Stimulated activated memory B cell treated with anti-CD40 and anti-IgM and Interleukin-4, amounts not matched to agents 10 μg/mL and 1 μg/mL and 100 μg/mL, for 72 hours (primary cell): Measurements from ENCODE around the gene FAM13B.
"Not testable (repeated sequence)": the region's sequence is repeated elsewhere in the genome, so short reads cannot be mapped to it uniquely, and the experiment has no call there.

ENCODE experiments used
- ATAC-seq: fragments of 150-1000 bp; cut with Tn5 transposase; 2 replicates; pipeline ENCODE4 v1.10.0; 2021
- H3K27ac Mint-ChIP-seq: one replicate; pipeline ENCODE4 v1.8.0; 2022; ENCODE audit warnings: mild to moderate bottlenecking, mixed read lengths
- H3K27me3 Mint-ChIP-seq: one replicate; pipeline ENCODE4 v1.8.0; 2022; ENCODE audit warnings: mixed read lengths
- H3K36me3 Mint-ChIP-seq: one replicate; pipeline ENCODE4 v1.8.0; 2022; ENCODE audit warnings: mixed read lengths
- H3K4me1 Mint-ChIP-seq: one replicate; pipeline ENCODE4 v1.8.0; 2022; ENCODE audit warnings: mixed read lengths
- H3K4me3 Mint-ChIP-seq: one replicate; pipeline ENCODE4 v1.8.0; 2022; ENCODE audit warnings: mild to moderate bottlenecking, moderate library complexity, mixed read lengths
- H3K9me3 Mint-ChIP-seq: one replicate; pipeline ENCODE4 v1.8.0; 2022; ENCODE audit warnings: mixed read lengths

Gene FAM13B

DNA sequence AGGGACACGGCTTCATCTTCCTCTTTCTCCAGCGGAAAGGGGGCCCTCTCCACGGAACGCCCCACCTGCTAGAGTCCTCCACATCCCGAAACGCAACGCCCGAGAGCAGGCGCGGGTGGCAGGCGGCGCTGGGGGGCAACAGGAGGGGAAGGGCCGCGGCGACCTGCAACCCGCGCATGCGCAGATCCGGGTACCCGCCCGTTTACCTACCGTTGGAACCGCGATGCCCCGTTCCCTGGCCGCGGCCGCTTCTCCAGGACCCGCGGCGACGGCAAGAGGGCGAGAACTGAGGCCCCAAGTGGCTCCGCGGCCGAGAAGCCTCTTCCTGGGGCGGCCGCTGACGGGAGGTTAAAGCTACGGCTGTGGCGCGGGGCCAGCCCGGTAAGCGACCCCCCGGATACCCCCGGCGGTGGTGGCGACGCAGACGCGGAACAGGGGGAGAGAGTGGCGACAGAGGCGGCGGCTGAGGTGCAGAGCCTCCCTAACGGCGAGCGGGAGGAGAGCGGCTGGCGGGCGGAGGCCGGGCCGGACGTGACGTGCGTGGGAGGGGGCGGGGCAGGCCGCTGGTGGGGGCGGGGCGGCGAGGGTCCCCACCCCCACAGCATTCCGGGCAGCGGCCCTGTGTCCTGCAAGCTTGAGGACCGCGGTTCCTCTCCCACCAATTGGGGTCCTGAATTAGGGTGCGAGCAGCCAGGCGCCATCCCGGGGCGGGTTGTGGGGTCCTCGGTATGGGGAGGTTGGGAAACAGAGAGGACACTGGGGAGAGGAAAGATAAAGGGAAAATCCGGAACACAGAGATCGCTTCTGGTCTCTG is at the start of gene FAM13B:
Gene FAM13B, minus strand, starts transcription at position 508 of the 814 bp plus-strand sequence. CDS start 13,968 bp downstream, outside the sequence.
- Mint-ChIP-seq H3K4me3 (peak within 1 kb of the TSS; percentile 96), H3K27me3 (no peaks in the 10 kb centered on the region), H3K36me3 (peaks cover 25% of the 10 kb centered on the region), H3K9me3 (no peaks in the 10 kb centered on the region), H3K27ac (peak within 1 kb of the TSS; percentile 95), H3K4me1 (peaks cover 64% of the 10 kb centered on the region)
- peak; percentile 89 for ATAC-seq

DNA sequence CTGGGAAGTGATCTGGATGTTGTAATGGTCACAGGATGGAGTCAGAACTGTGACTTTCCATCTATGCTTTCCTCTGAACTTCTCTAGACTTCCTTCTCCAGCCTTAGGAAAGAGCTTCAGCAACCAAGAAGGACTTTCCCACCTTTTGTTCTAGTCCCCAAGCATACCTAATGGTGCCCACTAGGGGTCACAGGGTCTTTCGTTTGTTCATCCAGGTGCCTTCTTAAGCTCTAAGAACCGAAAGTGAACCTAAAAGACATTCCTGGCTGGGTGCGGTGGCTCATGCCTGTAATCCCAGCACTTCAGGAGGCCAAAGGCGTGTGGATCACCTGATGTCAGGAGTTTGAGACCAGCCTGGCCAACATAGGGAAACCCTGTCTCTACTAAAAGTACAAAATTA is 49.2 kb upstream of the FAM13B start:
- H3K27ac Mint-ChIP-seq = peak overlapping the region; percentile 76
- peaks cover 16% of the 10 kb centered on the region for H3K4me1 Mint-ChIP-seq
- H3K27me3 Mint-ChIP-seq = no peaks in the 10 kb centered on the region
- H3K4me3 Mint-ChIP-seq = no peak overlapping the region
- H3K36me3 Mint-ChIP-seq = no peaks in the 10 kb centered on the region
- no peaks in the 10 kb centered on the region for H3K9me3 Mint-ChIP-seq
- ATAC-seq = no peak

DNA sequence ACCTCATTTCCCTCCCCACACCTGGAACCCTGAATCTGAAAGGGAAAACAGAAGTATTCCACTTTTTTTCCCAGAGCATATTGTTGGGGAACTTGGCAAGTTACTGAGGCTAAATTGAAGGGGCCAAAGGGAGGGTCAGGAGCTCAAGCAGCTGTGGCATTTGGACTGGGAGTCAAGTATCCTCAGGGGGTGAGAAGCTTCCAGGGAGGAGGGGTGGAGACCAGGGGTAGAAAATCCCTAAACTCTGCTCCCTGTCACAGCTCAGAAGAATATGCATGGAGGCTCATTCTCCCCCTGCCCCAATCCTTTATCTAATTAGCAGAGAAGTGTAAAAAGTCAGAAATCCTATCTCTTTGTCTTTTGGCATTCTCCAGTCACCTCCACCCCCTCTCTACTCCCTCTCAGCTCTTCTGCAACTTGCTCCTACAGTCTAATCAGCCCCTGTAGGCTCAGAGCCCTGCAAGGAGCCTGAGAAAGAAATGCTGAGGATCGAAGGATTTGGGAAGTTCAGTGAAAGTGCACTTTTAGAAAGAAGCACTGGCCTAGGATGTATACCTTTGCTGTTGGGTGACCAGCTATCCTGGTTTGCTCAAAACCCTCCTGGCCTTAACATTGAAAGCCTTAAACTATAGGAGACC is 45.2 kb upstream of the FAM13B start:
- Mint-ChIP-seq H3K27me3 (no peaks in the 10 kb centered on the region), H3K4me1 (peaks cover 16% of the 10 kb centered on the region), H3K4me3 (no peak overlapping the region), H3K36me3 (no peaks in the 10 kb centered on the region), H3K9me3 (no peaks in the 10 kb centered on the region), H3K27ac (no peak overlapping the region)
- ATAC-seq = no peak

DNA sequence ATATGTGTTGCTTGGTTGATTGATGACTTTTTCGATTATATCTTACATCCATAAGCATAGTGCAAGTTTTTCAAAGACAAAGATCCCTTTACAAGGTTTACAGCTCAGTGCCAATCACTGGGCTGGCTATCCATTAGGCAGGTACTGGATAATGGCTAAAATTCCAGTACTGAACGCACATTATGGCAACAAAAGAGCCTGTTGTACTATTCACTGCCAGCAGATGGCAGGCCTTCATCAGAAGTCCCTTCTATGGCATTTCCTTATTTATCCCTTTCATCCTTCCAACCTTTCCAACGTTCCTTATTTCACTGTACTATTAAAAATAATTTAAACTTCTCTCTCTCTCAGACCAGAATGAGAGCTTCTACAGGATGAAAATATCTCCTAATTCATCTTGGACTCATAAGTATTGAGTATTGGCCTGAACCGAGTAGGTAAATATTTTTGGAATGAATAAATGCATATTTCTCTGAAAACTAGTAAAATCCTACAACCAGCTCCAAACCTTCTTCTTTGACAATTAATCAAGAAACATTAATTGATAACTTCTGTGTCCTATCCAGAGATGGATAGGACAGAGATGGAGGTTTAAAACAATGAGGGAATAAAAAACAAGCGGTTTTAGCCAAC is 44.3 kb upstream of the FAM13B start:
- ATAC-seq = no peak
- Mint-ChIP-seq H3K27me3 (no peaks in the 10 kb centered on the region), H3K27ac (no peak overlapping the region), H3K9me3 (no peaks in the 10 kb centered on the region), H3K4me1 (peaks cover 15% of the 10 kb centered on the region), H3K4me3 (no peak overlapping the region), H3K36me3 (no peaks in the 10 kb centered on the region)

DNA sequence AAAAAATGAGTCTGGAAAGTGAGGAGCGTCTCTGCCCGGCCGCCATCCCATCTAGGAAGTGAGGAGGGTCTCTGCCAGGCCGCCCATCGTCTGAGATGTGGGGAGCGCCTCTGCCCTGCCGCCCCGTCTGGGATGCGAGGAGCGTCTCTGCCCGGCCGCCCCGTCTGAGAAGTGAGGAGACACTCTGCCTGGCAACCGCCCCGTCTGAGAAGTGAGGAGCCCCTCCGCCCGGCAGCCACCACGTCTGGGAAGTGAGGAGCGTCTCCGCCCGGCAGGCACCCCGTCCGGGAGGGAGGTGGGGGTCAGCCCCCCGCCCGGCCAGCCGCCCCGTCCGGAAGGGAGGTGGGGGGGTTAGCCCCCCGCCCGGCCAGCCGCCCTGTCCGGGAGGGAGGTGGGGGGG is 37.1 kb upstream of the FAM13B start:
- ATAC-seq, H3K4me1 Mint-ChIP-seq, H3K27me3 Mint-ChIP-seq, H3K36me3 Mint-ChIP-seq, H3K9me3 Mint-ChIP-seq, H3K27ac Mint-ChIP-seq, H3K4me3 Mint-ChIP-seq: not testable (repeated sequence)

DNA sequence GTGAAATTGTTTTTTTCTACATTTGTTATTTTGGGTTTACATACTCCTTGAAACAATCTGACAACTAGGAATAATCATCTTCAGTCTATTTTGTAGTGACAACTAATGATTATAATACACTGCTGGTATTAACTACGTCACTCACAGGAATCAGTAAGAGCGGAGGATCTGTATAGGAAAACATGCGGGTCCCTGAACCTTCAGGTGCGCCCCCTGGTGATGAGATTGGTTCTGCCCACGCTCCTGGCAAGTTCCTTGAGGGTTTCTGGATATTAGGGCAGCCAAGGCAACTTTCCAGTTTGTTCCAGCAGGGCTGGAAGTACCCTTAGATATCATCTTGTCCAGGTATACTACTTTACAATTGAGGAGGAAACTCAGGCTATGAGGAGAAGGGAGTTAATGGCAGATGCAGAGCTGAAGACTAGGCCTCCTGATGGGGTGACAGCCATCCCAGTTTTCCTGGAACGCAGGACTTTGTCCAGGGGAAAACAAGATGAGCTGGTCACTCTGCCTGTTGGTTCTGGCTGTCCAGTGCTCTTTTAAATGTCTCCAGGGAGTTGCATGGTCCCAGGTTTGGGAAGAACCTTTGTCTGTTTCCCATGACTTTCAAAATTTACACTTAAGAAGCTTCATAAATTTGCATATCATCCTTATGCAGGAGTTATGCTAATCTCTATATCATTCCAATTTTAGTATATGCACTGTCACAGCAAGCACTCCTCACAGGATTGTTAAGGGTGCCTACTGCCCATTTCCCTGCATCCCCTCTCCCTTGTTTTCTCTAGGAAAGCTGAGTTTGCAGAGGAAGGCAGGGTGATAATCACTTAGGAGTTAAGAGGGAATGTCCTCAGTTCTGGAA is 36.1 kb upstream of the FAM13B start:
- no peak overlapping the region for H3K27ac Mint-ChIP-seq
- H3K4me3 Mint-ChIP-seq = no peak overlapping the region

DNA sequence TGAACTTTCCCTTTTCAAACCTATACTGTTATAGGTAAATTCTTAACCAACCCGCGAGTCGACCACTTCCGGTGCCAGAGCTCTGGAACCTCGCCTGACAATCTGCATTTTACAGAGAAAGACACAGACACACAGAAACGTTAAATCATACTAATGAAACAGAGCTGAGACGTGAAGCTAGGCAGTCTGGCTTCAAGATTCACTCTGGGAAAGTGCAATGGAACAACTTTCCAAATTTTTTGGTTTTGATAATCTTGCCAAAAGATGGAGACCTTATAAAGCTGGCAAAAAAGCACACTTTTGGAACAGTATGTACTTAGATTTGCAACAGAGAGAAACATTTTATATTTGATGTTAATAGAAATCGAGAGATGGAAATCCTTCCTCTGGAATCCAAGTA is 35.1 kb upstream of the FAM13B start:
- Mint-ChIP-seq H3K4me3 (no peak overlapping the region), H3K27me3 (no peaks in the 10 kb centered on the region), H3K36me3 (no peaks in the 10 kb centered on the region), H3K9me3 (no peaks in the 10 kb centered on the region), H3K4me1 (peaks cover 7% of the 10 kb centered on the region), H3K27ac (no peak overlapping the region)
- no peak for ATAC-seq

More for the DNA sequence above, 36.1 kb upstream of the FAM13B start:
- H3K9me3 Mint-ChIP-seq = no peaks in the 10 kb centered on the region
- peaks cover 7% of the 10 kb centered on the region for H3K4me1 Mint-ChIP-seq
- no peaks in the 10 kb centered on the region for H3K27me3 Mint-ChIP-seq
- H3K36me3 Mint-ChIP-seq = no peaks in the 10 kb centered on the region
- peak; percentile 69 for ATAC-seq

DNA sequence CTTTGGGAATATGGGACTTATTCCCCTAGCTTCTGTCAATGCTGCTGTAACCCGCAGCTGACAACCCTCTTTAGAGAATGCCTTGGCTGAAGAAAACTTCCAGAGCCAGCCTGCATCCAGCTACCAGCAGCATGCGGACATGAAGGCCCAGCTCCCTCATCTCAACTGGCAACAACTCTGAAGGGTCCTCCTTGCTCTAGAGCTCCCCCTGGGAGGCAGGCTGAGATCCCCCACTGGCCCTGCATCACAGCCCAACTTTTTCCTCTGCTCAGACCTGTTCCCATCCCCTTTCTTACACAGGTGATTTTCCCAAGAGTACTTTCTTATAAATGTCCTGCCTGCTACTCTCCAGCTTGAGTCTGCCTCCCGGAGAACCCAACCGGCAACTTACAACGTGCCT is 32.2 kb upstream of the FAM13B start:
- peaks cover 7% of the 10 kb centered on the region for H3K4me1 Mint-ChIP-seq
- no peak overlapping the region for H3K27ac Mint-ChIP-seq
- ATAC-seq = no peak
- H3K27me3 Mint-ChIP-seq = no peaks in the 10 kb centered on the region
- no peaks in the 10 kb centered on the region for H3K36me3 Mint-ChIP-seq
- H3K4me3 Mint-ChIP-seq = no peak overlapping the region
- H3K9me3 Mint-ChIP-seq = no peaks in the 10 kb centered on the region

DNA sequence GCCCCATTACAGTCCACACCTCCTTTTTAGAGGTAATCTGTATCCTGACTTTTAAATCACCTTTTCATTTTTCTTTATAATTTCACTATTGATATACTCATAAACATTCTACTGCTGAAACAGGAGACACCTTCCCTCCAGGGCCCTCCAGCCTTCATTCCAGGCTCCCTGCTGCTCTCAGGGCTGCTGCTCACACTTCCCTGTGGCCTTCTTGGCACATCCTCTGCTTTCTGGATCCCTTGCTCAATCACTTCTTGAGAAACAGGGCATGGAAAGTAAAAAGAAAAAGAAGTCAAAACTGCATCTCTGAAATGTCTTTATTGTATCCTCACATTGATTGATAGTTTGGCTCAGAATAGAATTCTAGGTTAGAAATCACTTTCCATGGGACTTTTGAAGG is 31.6 kb upstream of the FAM13B start:
- no peak for ATAC-seq
- H3K36me3 Mint-ChIP-seq = no peaks in the 10 kb centered on the region
- H3K4me3 Mint-ChIP-seq = no peak overlapping the region
- no peak overlapping the region for H3K27ac Mint-ChIP-seq
- peaks cover 7% of the 10 kb centered on the region for H3K4me1 Mint-ChIP-seq
- H3K27me3 Mint-ChIP-seq = no peaks in the 10 kb centered on the region
- no peaks in the 10 kb centered on the region for H3K9me3 Mint-ChIP-seq

DNA sequence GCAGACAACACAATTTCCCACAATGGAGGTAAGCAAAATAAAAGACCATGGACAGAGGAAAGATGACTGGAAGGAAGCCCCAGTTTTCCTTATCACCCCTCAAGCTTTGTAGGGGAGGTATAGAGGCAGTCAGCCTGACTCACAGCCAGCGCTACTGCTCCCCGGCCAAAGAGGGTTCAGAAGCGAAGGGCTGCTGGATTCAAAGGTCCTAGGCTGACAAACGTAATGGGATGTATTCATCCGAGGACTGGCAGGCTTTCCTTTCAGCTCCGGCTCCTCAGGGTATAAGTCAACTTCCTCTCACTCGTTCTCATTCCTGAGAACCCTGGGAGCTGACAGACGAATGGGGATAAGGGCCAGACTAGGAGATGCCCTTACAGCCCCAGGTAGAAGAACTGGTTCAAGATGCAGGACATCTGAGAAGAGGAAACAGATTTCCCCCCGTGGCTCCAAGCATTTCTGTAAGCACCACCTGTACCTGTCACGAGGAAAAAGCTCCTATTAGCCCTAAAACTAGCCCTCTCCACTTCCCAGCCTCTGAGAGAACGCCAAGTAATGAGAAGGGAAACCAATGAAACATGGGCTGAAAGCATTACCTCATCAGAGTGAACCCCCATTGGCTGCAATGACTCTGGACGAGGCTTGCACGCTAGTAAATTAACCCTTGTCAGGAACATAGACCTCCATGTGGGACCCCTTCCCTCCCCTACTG is 22.1 kb upstream of the FAM13B start:
- no peak overlapping the region for H3K4me3 Mint-ChIP-seq
- H3K4me1 Mint-ChIP-seq = peaks cover 12% of the 10 kb centered on the region
- no peaks in the 10 kb centered on the region for H3K27me3 Mint-ChIP-seq
- no peak overlapping the region for H3K27ac Mint-ChIP-seq
- no peaks in the 10 kb centered on the region for H3K36me3 Mint-ChIP-seq
- ATAC-seq = no peak
- H3K9me3 Mint-ChIP-seq = no peaks in the 10 kb centered on the region

DNA sequence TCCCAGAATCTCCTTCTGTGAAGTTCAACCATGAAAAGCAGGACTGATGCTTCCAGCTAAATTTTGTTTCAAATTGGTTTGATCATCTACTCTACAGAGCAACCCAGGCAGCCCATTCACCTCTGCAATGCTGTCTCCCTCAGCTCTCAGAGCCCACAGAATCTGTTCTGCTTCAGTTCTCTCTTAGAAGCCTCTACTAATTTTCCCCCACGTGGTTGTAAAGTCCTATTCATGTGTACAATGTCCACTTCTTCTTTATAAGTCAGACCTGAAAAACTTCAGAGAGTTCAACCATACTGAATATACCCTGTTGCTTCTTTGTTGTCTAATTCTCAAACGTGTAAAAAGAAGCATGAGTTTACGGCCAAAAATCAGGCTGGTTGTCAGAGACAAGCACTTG is 21.3 kb upstream of the FAM13B start:
- ATAC-seq = peak; percentile 68

DNA sequence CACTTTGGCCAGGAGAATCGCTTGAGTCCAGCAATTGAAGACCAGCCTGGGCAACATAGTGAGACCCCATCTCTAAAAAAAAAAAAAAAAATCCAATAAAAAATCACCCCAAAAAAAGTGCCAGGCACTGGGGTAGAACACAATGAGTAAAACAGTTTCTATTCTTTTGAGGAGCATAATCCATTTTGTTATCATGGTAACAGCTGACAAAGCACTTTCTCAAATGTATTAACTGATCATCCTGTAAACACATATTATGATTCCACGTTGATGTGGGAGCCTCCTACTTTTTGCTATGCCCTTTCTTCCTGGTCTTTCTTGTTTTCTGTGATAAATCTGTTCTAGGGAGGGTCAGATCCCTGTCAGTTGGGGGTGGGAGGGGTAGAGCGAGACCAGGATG is 20.7 kb upstream of the FAM13B start:
- H3K4me1 Mint-ChIP-seq = peaks cover 12% of the 10 kb centered on the region
- H3K36me3 Mint-ChIP-seq = no peaks in the 10 kb centered on the region
- no peaks in the 10 kb centered on the region for H3K9me3 Mint-ChIP-seq
- H3K27ac Mint-ChIP-seq = no peak overlapping the region
- no peaks in the 10 kb centered on the region for H3K27me3 Mint-ChIP-seq
- ATAC-seq = no peak
- H3K4me3 Mint-ChIP-seq = no peak overlapping the region

More for the DNA sequence above, 21.3 kb upstream of the FAM13B start:
- Mint-ChIP-seq H3K27ac (no peak overlapping the region), H3K4me3 (no peak overlapping the region), H3K27me3 (no peaks in the 10 kb centered on the region), H3K4me1 (peaks cover 12% of the 10 kb centered on the region), H3K36me3 (no peaks in the 10 kb centered on the region), H3K9me3 (no peaks in the 10 kb centered on the region)

DNA sequence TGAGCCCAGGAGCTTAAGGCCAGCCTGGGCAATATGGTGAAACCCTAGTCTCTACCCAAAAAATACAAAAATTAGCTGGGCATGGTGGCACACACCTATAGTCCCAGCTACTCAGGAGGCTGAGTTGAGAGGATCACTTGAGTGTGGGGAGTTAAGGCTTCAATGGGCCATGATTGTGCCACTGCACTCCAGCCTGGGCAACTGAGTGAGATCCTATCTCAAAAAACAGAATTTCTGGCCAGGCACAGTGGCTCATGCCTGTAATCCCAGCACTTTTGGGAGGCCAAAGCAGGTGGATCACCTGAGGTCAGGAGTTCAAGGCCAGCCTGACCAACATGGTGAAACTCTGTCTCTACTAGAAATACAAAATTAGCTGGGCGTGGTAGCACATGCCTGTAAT is 19.8 kb upstream of the FAM13B start:
- not testable (repeated sequence) for H3K4me3 Mint-ChIP-seq, H3K27ac Mint-ChIP-seq, H3K36me3 Mint-ChIP-seq, H3K27me3 Mint-ChIP-seq, ATAC-seq, H3K9me3 Mint-ChIP-seq
- H3K4me1 Mint-ChIP-seq = peaks cover 12% of the 10 kb centered on the region

DNA sequence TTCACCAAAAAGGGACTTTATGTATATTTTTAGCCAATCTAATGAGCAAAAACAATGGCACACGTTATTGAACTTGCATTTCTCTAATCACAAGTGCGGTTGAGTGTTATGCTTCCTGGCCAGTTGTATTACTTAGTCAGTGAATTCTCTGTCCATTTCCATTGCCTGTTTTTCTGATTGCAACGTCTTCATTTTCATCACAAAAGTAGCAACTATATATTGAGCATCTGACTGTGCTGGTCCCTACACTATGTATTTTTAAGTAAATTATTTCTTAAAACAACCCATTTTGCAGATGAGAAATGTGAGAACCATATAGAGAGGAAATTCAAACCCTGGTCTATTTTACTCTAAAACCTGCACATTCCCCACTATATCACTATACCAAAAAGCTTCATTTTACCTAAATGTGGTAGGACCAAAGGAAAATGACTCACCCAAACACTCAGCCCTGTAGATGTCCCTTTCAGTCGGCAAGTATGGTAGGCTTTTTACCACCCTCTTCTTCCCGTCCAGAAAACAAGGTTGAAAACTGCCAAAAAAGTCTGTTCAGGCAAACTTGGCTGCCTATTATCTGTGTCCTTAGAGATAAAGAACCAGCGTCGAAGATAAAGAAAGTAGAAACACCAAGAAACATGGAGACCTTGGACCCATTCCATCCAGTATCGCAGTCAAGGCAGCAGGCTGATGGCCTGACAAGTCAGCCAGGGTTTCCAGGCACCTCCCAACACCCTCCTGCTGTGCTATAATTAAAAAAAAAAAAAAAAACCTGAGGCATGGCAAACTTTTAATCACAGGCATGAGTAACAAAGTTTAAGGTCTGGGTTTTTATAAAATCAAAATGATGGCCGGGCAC is 18.8 kb upstream of the FAM13B start:
- Mint-ChIP-seq H3K9me3 (no peaks in the 10 kb centered on the region), H3K36me3 (no peaks in the 10 kb centered on the region), H3K4me1 (peaks cover 12% of the 10 kb centered on the region), H3K27ac (no peak overlapping the region), H3K4me3 (no peak overlapping the region), H3K27me3 (no peaks in the 10 kb centered on the region)
- no peak for ATAC-seq
